Uterus (tissue), 4 donors: ENCODE data around the gene TP53RK. TPM values are rescaled to one million over a fixed set of nuclear protein-coding genes. Genes with fewer than 3 reads are reported as not detected.

Source experiments
- DNase-seq, 2 donors: peaks; one replicate each; pipeline ENCODE4 v3.0.0-alpha.2; 2019 to 2020
- H3K27ac ChIP-seq, 2 donors: fragments of 200-600 bp; sonication (generic); 1 replicate in 1 of 2; 2 replicates in 1 of 2; pipeline ENCODE4 v1.5.1; 2016 to 2018
- H3K27me3 ChIP-seq, 2 donors: fragments of 200-600 bp; sonication (generic); one replicate each; pipeline ENCODE4 v1.5.1; 2018 to 2019; ENCODE audit warnings: control low read depth in 1 of 2
- H3K36me3 ChIP-seq, 2 donors: fragments of 200-600 bp; sonication (generic); one replicate each; pipeline ENCODE4 v1.5.1; 2019; ENCODE audit warnings: control low read depth in 1 of 2
- H3K4me1 ChIP-seq, 2 donors: fragments of 200-600 bp; sonication (generic); one replicate each; pipeline ENCODE4 v1.5.1; 2018 to 2019; ENCODE audit warnings: control low read depth in 1 of 2
- H3K4me3 ChIP-seq, 2 donors: fragments of 200-600 bp; sonication (generic); 1 replicate in 1 of 2; 2 replicates in 1 of 2; pipeline ENCODE4 v1.5.1; 2018 to 2019; ENCODE audit warnings: mild to moderate bottlenecking in 1 of 2
- H3K9me3 ChIP-seq, 2 donors: fragments of 200-600 bp; sonication (generic); one replicate each; pipeline ENCODE4 v1.5.1; 2019; ENCODE audit warnings: control low read depth in 1 of 2
- POLR2A ChIP-seq, 2 donors: fragments of 450-650 bp; IDR thresholded peaks; one replicate each; pipeline ENCODE4 v1.6.1; 2016; ENCODE audit warnings: antibody characterized with exemption in 2 of 2, mild to moderate bottlenecking in 1 of 2, moderate library complexity in 1 of 2
- intact Hi-C: fragments of 100-400 bp; cut with DNase I; formaldehyde crosslinking; loops from one replicate; pipeline ENCODE4 v1.15.1; 2023; ENCODE audit warnings: low total_unique reads
- total RNA-seq, 4 donors: library from RNA; depleted of rRNA in 3 of 4; stranded (reverse); fragments of >200 nt in 3 of 4; gene quantifications; one replicate each; pipeline versions ENCODE4 v1.1.0 to v1.2.4, GENCODE V29; 2014 to 2023
- TF ChIP-seq, protein P1 (sequence below), 4 experiments: fragments of 200-600 bp in 2 of 4; fragments of 450-650 bp in 2 of 4; sonication (generic) in 2 of 4; IDR thresholded peaks; one replicate each; pipeline ENCODE4 v1.5.1; 2016 to 2019; ENCODE audit warnings: antibody characterized with exemption in 4 of 4, mild to moderate bottlenecking in 2 of 4, moderate library complexity in 1 of 4
- donor health status: DM: yes; HTN: yes; CAD: no.

TP53RK gene
- total RNA-seq, 4 donors from 2014 or later = 14.1 to 64.6 (median 40.2) TPM

- H3K4me1 ChIP-seq = no peaks in the 10 kb centered on the region
- H3K27ac ChIP-seq = peak overlapping the region in 1 of 2 donors; percentile 79
- H3K27me3 ChIP-seq = no peaks in the 10 kb centered on the region
- DNase-seq = no peak
- H3K4me3 ChIP-seq = no peak overlapping the region
- H3K9me3 ChIP-seq = no peaks in the 10 kb centered on the region
- no peaks in the 10 kb centered on the region for H3K36me3 ChIP-seq
- TF ChIP-seq POLR2A (IDR thresholded peaks at IDR 0.05) = no peak
- TF ChIP-seq, protein P1, sequence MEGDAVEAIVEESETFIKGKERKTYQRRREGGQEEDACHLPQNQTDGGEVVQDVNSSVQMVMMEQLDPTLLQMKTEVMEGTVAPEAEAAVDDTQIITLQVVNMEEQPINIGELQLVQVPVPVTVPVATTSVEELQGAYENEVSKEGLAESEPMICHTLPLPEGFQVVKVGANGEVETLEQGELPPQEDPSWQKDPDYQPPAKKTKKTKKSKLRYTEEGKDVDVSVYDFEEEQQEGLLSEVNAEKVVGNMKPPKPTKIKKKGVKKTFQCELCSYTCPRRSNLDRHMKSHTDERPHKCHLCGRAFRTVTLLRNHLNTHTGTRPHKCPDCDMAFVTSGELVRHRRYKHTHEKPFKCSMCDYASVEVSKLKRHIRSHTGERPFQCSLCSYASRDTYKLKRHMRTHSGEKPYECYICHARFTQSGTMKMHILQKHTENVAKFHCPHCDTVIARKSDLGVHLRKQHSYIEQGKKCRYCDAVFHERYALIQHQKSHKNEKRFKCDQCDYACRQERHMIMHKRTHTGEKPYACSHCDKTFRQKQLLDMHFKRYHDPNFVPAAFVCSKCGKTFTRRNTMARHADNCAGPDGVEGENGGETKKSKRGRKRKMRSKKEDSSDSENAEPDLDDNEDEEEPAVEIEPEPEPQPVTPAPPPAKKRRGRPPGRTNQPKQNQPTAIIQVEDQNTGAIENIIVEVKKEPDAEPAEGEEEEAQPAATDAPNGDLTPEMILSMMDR (IDR thresholded peaks at IDR 0.05) = no peak
- intact Hi-C loops = no loop called here
Observed at GRCh38 chr20:46708172-46708860, 19.1 kb upstream of the TP53RK start.

DNA sequence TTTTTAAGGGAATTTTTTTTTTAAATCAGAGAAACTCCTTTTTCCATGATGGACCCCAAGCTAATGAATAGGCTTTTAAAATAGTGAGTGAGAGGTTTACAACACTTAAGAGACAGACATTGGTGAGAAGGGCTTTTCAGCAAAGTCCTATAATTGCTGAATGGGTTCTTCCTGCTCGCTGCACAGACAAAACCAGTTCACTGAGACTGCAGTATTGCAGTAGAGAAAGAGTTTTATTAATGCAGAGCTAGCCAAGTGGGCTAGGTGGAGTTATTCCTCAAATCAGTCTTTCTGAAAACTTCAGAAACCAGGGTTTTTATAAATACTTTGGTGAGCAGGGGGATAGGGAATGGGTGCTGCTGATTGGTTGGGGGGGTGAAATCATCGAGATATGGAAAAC, 17.0 kb upstream of the TP53RK start:
- TF ChIP-seq, protein P1 (IDR thresholded peaks at IDR 0.05) = no peak
- no peak for TF ChIP-seq POLR2A (IDR thresholded peaks at IDR 0.05)
- no peaks in the 10 kb centered on the region for H3K4me1 ChIP-seq
- peak overlapping the region; percentile 35 to 45 for H3K27ac ChIP-seq
- H3K27me3 ChIP-seq = no peaks in the 10 kb centered on the region
- no peak for DNase-seq
- no peaks in the 10 kb centered on the region for H3K9me3 ChIP-seq
- intact Hi-C loops = no loop called here
- H3K4me3 ChIP-seq = no peak overlapping the region
- H3K36me3 ChIP-seq = no peaks in the 10 kb centered on the region

- Histone ChIP-seq H3K27ac (peak overlapping the region; percentile 35 to 45), H3K27me3 (no peaks in the 10 kb centered on the region), H3K4me1 (no peaks in the 10 kb centered on the region), H3K36me3 (no peaks in the 10 kb centered on the region), H3K9me3 (no peaks in the 10 kb centered on the region), H3K4me3 (no peak overlapping the region)
- TF ChIP-seq POLR2A (IDR thresholded peaks at IDR 0.05) = no peak
- TF ChIP-seq, protein P1 (IDR thresholded peaks at IDR 0.05) = no peak
- peak in 1 of 2 donors; percentile 39 for DNase-seq
- intact Hi-C loops = no loop called here
Observed at GRCh38 chr20:46705378-46705729, 16.1 kb upstream of the TP53RK start.

- no peak for DNase-seq
- peak overlapping the region; percentile 30 to 35 for H3K27ac ChIP-seq
- intact Hi-C loops = no loop called here
- no peaks in the 10 kb centered on the region for H3K27me3 ChIP-seq
- H3K9me3 ChIP-seq = no peaks in the 10 kb centered on the region
- no peak overlapping the region for H3K4me3 ChIP-seq
- H3K4me1 ChIP-seq = no peaks in the 10 kb centered on the region
- no peak for TF ChIP-seq POLR2A (IDR thresholded peaks at IDR 0.05)
- TF ChIP-seq, protein P1 (IDR thresholded peaks at IDR 0.05) = no peak
- no peaks in the 10 kb centered on the region for H3K36me3 ChIP-seq
Observed at GRCh38 chr20:46704714-46705377, 15.6 kb upstream of the TP53RK start.

DNA sequence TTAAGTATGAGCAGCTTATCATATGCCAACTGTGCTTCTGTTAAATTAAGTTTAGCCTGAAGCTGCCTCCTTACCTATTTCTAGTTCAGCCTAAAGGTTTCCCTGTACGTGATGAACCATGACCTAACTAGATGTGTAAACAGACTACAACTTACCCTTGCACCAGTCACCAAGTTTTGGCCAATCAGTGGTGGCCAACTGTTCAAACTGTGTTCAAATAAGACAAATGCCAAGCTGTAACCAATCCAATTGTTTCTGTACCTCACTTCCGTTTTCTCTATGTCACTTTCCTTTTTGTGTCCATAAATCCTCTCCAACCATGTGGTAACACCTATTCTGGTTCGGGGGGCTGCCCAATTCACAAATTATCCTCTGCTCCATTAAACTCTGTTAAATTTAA, 14.2 kb upstream of the TP53RK start:
- H3K9me3 ChIP-seq = no peaks in the 10 kb centered on the region
- H3K27ac ChIP-seq = no peak overlapping the region
- intact Hi-C loops = no loop called here
- H3K36me3 ChIP-seq = no peaks in the 10 kb centered on the region
- no peak for DNase-seq
- no peak for TF ChIP-seq POLR2A (IDR thresholded peaks at IDR 0.05)
- TF ChIP-seq, protein P1 (IDR thresholded peaks at IDR 0.05) = no peak
- no peaks in the 10 kb centered on the region for H3K4me1 ChIP-seq
- no peaks in the 10 kb centered on the region for H3K27me3 ChIP-seq
- no peak overlapping the region for H3K4me3 ChIP-seq
